Endodermal cell (in vitro differentiated cells): ENCODE results near the gene DDIT4L. TPM values are rescaled to one million over a fixed set of nuclear protein-coding genes. Genes with fewer than 3 reads are reported as not detected.

ENCODE experiments used
- DNase-seq: peaks from one replicate; pipeline ENCODE4 v3.0.0-alpha.2; 2017
- H3K27ac ChIP-seq: 2 replicates; pipeline ENCODE4 v1.5.1; 2013; ENCODE audit warnings: mild to moderate bottlenecking, low read depth, low read length, moderate library complexity
- H3K27me3 ChIP-seq: 2 replicates; pipeline ENCODE4 v1.6.1; 2013; ENCODE audit warnings: mild to moderate bottlenecking, low read length, moderate library complexity; ENCODE audit not compliant: insufficient read depth, control insufficient read depth, poor library complexity, severe bottlenecking
- H3K36me3 ChIP-seq: 2 replicates; pipeline ENCODE4 v1.7.0; 2013; ENCODE audit warnings: mild to moderate bottlenecking, low read length, moderate library complexity; ENCODE audit not compliant: control insufficient read depth, insufficient read depth
- H3K4me1 ChIP-seq: one replicate; pipeline ENCODE4 v1.7.0; 2013; ENCODE audit warnings: low read length; ENCODE audit not compliant: control insufficient read depth, insufficient read depth
- H3K4me3 ChIP-seq: 2 replicates; pipeline ENCODE4 v1.5.1; 2013; ENCODE audit warnings: mild to moderate bottlenecking, low read length, moderate library complexity
- H3K9ac ChIP-seq: 2 replicates; pipeline ENCODE4 v1.6.1; 2013; ENCODE audit warnings: mild to moderate bottlenecking, low read length, moderate library complexity; ENCODE audit not compliant: poor library complexity, severe bottlenecking; ENCODE audit errors: extremely low read depth
- H3K9me3 ChIP-seq: 2 replicates; pipeline ENCODE4 v1.6.1; 2013; ENCODE audit warnings: mild to moderate bottlenecking, low read length, moderate library complexity; ENCODE audit not compliant: control insufficient read depth
- H3K27ac Mint-ChIP-seq: 2 replicates; pipeline ENCODE4 v1.8.0; 2020; ENCODE audit warnings: mixed read lengths
- H3K27me3 Mint-ChIP-seq: 2 replicates; pipeline ENCODE4 v1.8.0; 2021; ENCODE audit warnings: mild to moderate bottlenecking, mixed read lengths; ENCODE audit not compliant: insufficient read depth
- H3K36me3 Mint-ChIP-seq: 2 replicates; pipeline ENCODE4 v1.8.0; 2020; ENCODE audit warnings: low read depth, mixed read lengths
- H3K4me1 Mint-ChIP-seq: 2 replicates; pipeline ENCODE4 v1.8.0; 2020; ENCODE audit warnings: mixed read lengths
- H3K4me3 Mint-ChIP-seq: 2 replicates; pipeline ENCODE4 v1.8.0; 2020; ENCODE audit warnings: mild to moderate bottlenecking, moderate library complexity, mixed read lengths
- H3K9me3 Mint-ChIP-seq: 2 replicates; pipeline ENCODE4 v1.8.0; 2020; ENCODE audit warnings: mild to moderate bottlenecking, mixed read lengths
- WGBS, 2 experiments: methylation state at CpG; one replicate each; pipeline versions ENCODE4 v1.1.5 to v1.1.7; 2013; ENCODE audit warnings: missing lambda C conversion rate in 2 of 2, mixed read lengths in 1 of 2; ENCODE audit not compliant: insufficient coverage in 1 of 2, insufficient read length in 1 of 2; 5-methylcytosine and 5-hydroxymethylcytosine counted together
- total RNA-seq, 2 donors: library from RNA; stranded (reverse); fragmentation: NEBNext Ultra II Directional in 1 of 2; extraction: Animal tissue kit (Norgen Biotek cat#: 25700) in 1 of 2; gene quantifications; 2 replicates in 1 of 2; 3 replicates in 1 of 2; pipeline ENCODE4 v1.2.1, GENCODE V29; 2021
- TF ChIP-seq, protein P1 (sequence below): fragments of 200-600 bp; sonication (generic); conservative IDR thresholded peaks from 2 replicates; pipeline ENCODE4 v1.5.0; 2021; ENCODE audit warnings: antibody characterized with exemption, mild to moderate bottlenecking

DDIT4L gene
- total RNA-seq, 2 donors from 2014 or later, result 10.8 to 19.7 TPM

DNA sequence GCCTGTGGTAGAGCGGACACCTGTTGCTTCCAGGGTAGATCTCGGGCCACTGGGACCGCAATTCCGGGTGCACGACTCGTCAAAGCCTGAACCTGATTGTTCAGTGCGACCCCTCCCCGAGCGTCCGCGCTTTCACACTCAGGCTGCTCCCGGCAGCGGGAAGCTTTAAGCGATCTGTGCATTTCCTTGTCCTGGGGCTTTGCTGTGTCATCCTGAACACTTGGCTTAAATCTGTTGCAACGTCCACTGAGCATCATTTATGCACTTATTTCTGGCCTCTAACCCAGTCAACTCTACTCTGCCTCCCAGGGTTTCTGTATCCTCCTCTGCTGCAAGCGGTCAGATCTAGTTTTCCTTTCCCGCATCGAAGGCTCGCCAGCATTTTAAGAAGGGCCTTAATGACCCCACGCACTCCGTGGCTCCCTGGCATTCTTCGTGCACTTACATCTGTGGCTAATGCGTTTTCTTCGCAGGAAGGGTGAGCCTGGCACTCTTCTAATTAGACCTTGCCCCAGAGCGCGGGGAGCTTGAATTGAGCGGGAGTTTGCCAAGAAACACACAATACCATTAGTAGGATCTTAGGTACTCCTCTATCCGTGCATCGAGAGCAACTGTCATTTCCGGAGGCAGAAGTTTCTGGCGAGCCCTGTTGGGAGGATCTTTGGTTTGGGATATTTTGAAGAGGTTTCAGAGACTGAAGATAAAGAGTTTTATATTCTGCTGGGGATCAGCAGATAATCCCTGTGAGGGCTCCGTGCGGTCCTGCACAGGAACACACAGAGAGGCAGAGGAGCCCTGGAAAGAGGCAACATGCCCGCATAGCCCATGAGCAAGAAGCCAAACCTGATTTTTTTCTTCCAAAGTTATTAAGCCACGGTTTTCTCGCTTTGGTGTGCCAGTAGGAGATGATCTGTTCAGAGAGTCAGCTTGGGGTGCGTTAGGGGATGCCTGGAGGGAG, 654 bp upstream of the DDIT4L start:
- Mint-ChIP-seq H3K9me3 (no peaks in the 10 kb centered on the region), H3K27me3 (peaks cover 55% of the 10 kb centered on the region), H3K27ac (no peak overlapping the region), H3K4me1 (peaks cover 34% of the 10 kb centered on the region), H3K4me3 (peak overlapping the region; percentile 80), H3K36me3 (peaks cover 10% of the 10 kb centered on the region)
- Histone ChIP-seq H3K27ac (no peak overlapping the region), H3K9ac (no peak overlapping the region), H3K36me3 (peaks cover 15% of the 10 kb centered on the region), H3K9me3 (no peaks in the 10 kb centered on the region), H3K27me3 (peaks cover 35% of the 10 kb centered on the region), H3K4me1 (peaks cover 7% of the 10 kb centered on the region), H3K4me3 (peak overlapping the region; percentile 86)
- DNase-seq, result peak; percentile 69
- TF ChIP-seq, protein P1, sequence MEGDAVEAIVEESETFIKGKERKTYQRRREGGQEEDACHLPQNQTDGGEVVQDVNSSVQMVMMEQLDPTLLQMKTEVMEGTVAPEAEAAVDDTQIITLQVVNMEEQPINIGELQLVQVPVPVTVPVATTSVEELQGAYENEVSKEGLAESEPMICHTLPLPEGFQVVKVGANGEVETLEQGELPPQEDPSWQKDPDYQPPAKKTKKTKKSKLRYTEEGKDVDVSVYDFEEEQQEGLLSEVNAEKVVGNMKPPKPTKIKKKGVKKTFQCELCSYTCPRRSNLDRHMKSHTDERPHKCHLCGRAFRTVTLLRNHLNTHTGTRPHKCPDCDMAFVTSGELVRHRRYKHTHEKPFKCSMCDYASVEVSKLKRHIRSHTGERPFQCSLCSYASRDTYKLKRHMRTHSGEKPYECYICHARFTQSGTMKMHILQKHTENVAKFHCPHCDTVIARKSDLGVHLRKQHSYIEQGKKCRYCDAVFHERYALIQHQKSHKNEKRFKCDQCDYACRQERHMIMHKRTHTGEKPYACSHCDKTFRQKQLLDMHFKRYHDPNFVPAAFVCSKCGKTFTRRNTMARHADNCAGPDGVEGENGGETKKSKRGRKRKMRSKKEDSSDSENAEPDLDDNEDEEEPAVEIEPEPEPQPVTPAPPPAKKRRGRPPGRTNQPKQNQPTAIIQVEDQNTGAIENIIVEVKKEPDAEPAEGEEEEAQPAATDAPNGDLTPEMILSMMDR, result no peak
- 19 to 35% methylated on average over 19 to 37 of the region's 37 CpGs for WGBS, 2 experiments

- H3K4me3 Mint-ChIP-seq, result peak overlapping the region; percentile 80
- TF ChIP-seq, protein P1, result no peak
- H3K27ac Mint-ChIP-seq, result no peak overlapping the region
- H3K36me3 ChIP-seq, result peaks cover 23% of the 10 kb centered on the region
- H3K9me3 Mint-ChIP-seq, result no peaks in the 10 kb centered on the region
- H3K27me3 ChIP-seq, result peaks cover 35% of the 10 kb centered on the region
- no peak overlapping the region for H3K27ac ChIP-seq
- peaks cover 7% of the 10 kb centered on the region for H3K4me1 ChIP-seq
- H3K4me1 Mint-ChIP-seq, result peaks cover 44% of the 10 kb centered on the region
- H3K4me3 ChIP-seq, result peak overlapping the region; percentile 86
- H3K9me3 ChIP-seq, result no peaks in the 10 kb centered on the region
- peaks cover 13% of the 10 kb centered on the region for H3K36me3 Mint-ChIP-seq
- no peak for DNase-seq
- 52 to 53% methylated on average over 2 to 4 of the region's 4 CpGs for WGBS, 2 experiments
- peaks cover 45% of the 10 kb centered on the region for H3K27me3 Mint-ChIP-seq
- H3K9ac ChIP-seq, result peak overlapping the region; percentile 45
Observed at GRCh38 chr4:100188829-100189228, 1.4 kb downstream of the DDIT4L start.

- Mint-ChIP-seq H3K4me1 (peaks cover 44% of the 10 kb centered on the region), H3K36me3 (peaks cover 13% of the 10 kb centered on the region), H3K27me3 (peaks cover 42% of the 10 kb centered on the region), H3K9me3 (no peaks in the 10 kb centered on the region), H3K27ac (no peak overlapping the region), H3K4me3 (no peak overlapping the region)
- Histone ChIP-seq H3K4me1 (peaks cover 7% of the 10 kb centered on the region), H3K9ac (no peak overlapping the region), H3K27me3 (peaks cover 29% of the 10 kb centered on the region), H3K27ac (no peak overlapping the region), H3K9me3 (no peaks in the 10 kb centered on the region), H3K36me3 (peaks cover 25% of the 10 kb centered on the region), H3K4me3 (peak overlapping the region; percentile 86)
- 89% methylated on average over 8 to 9 of the region's 9 CpGs for WGBS, 2 experiments
- TF ChIP-seq, protein P1, result no peak
- DNase-seq, result no peak
Observed at GRCh38 chr4:100187781-100188180, 2.5 kb downstream of the DDIT4L start.
